Mesenchymal stem cell (in vitro differentiated cells and primary cell): ENCODE results near the gene MPZL1.

Experiments
- DNase-seq: peaks from one replicate; pipeline ENCODE4 v3.0.0-alpha.2; 2013
- H2AFZ ChIP-seq: one replicate; pipeline ENCODE4 v1.6.1; 2013; ENCODE audit warnings: low read depth, mild to moderate bottlenecking, control low read depth, inconsistent platforms, low read length, moderate library complexity
- H2AK5ac ChIP-seq: 2 replicates; pipeline ENCODE4 v1.6.1; 2013; ENCODE audit warnings: low read length, moderate library complexity, mild to moderate bottlenecking, inconsistent platforms; ENCODE audit not compliant: severe bottlenecking
- H2BK120ac ChIP-seq: one replicate; pipeline ENCODE4 v1.6.1; 2013; ENCODE audit warnings: low read depth, mild to moderate bottlenecking, inconsistent platforms, low read length, moderate library complexity
- H2BK12ac ChIP-seq, 2 experiments: one replicate each; pipeline ENCODE4 v1.6.1; 2013; ENCODE audit warnings: inconsistent platforms in 2 of 2, low read length in 2 of 2, mild to moderate bottlenecking in 2 of 2, moderate library complexity in 2 of 2, control low read depth in 1 of 2
- H2BK15ac ChIP-seq: one replicate; pipeline ENCODE4 v1.6.1; 2013; ENCODE audit warnings: mild to moderate bottlenecking, low read depth, inconsistent platforms; ENCODE audit not compliant: poor library complexity, severe bottlenecking
- H2BK5ac ChIP-seq: 2 replicates; pipeline ENCODE4 v1.6.1; 2013; ENCODE audit warnings: low read depth, mild to moderate bottlenecking, low read length, control low read depth, inconsistent platforms; ENCODE audit not compliant: poor library complexity, severe bottlenecking
- H3K14ac ChIP-seq, 2 experiments: one replicate each; pipeline ENCODE4 v1.6.1; 2013; ENCODE audit warnings: inconsistent platforms in 2 of 2, low read length in 2 of 2, control low read depth in 1 of 2, mild to moderate bottlenecking in 1 of 2, moderate library complexity in 1 of 2
- H3K18ac ChIP-seq, 2 experiments: one replicate each; pipeline ENCODE4 v1.6.1; 2013; ENCODE audit warnings: inconsistent platforms in 2 of 2, low read length in 2 of 2, control low read depth in 1 of 2, low read depth in 1 of 2, mild to moderate bottlenecking in 1 of 2
- H3K23ac ChIP-seq, 2 experiments: one replicate each; pipeline ENCODE4 v1.6.1; 2013; ENCODE audit warnings: inconsistent platforms in 2 of 2, low read length in 2 of 2, mild to moderate bottlenecking in 2 of 2, moderate library complexity in 2 of 2, control low read depth in 1 of 2
- H3K27ac ChIP-seq: 2 replicates; pipeline ENCODE4 v1.5.1; 2013; ENCODE audit warnings: mild to moderate bottlenecking, moderate library complexity, low read length, control low read depth, inconsistent platforms; ENCODE audit not compliant: poor library complexity, severe bottlenecking
- H3K27me3 ChIP-seq, 2 experiments: 2 replicates each; pipeline versions ENCODE4 v1.6.1 to v1.7.0; 2013; ENCODE audit warnings: low read length in 2 of 2, mild to moderate bottlenecking in 2 of 2, moderate library complexity in 2 of 2, control low read depth in 1 of 2, inconsistent platforms in 1 of 2; ENCODE audit not compliant: control insufficient read depth in 1 of 2, insufficient read depth in 1 of 2
- H3K36me3 ChIP-seq, 2 experiments: 2 replicates each; pipeline versions ENCODE4 v1.6.1 to v1.7.0; 2013; ENCODE audit warnings: low read length in 2 of 2, control low read depth in 1 of 2, inconsistent platforms in 1 of 2, low read depth in 1 of 2, mild to moderate bottlenecking in 1 of 2; ENCODE audit not compliant: insufficient read depth in 2 of 2, control insufficient read depth in 1 of 2
- H3K4ac ChIP-seq, 2 experiments: one replicate each; pipeline ENCODE4 v1.6.1; 2013; ENCODE audit warnings: inconsistent platforms in 2 of 2, low read length in 2 of 2, mild to moderate bottlenecking in 2 of 2, moderate library complexity in 2 of 2, control low read depth in 1 of 2, low read depth in 1 of 2
- H3K4me1 ChIP-seq: 2 replicates; pipeline ENCODE4 v1.6.1; 2013; ENCODE audit warnings: low read depth, low read length, control low read depth; ENCODE audit not compliant: control insufficient read depth, insufficient read depth
- H3K4me2 ChIP-seq: 2 replicates; pipeline ENCODE4 v1.6.1; 2013; ENCODE audit warnings: low read length, mild to moderate bottlenecking, inconsistent platforms; ENCODE audit not compliant: poor library complexity, severe bottlenecking
- H3K4me3 ChIP-seq, 2 experiments: 2 replicates each; pipeline versions ENCODE4 v1.5.1 to v1.7.0; 2013; ENCODE audit warnings: low read length in 2 of 2, mild to moderate bottlenecking in 2 of 2, control low read depth in 1 of 2, low read depth in 1 of 2; ENCODE audit not compliant: insufficient read depth in 1 of 2
- H3K79me1 ChIP-seq: replicated peaks from 2 replicates; pipeline ENCODE4 v1.6.1; 2013; ENCODE audit warnings: mild to moderate bottlenecking, control low read depth, low read length, inconsistent platforms; ENCODE audit not compliant: poor library complexity, severe bottlenecking
- H3K9ac ChIP-seq: 2 replicates; pipeline ENCODE4 v1.7.0; 2013; ENCODE audit warnings: mild to moderate bottlenecking, low read length, moderate library complexity
- H3K9me3 ChIP-seq: 2 replicates; pipeline ENCODE4 v1.7.0; 2013; ENCODE audit warnings: mild to moderate bottlenecking, low read length; ENCODE audit not compliant: control insufficient read depth
- H4K8ac ChIP-seq: one replicate; pipeline ENCODE4 v1.6.1; 2013; ENCODE audit warnings: inconsistent platforms, mild to moderate bottlenecking, low read length, moderate library complexity
- H4K91ac ChIP-seq: one replicate; pipeline ENCODE4 v1.6.1; 2013; ENCODE audit warnings: mild to moderate bottlenecking, low read length, inconsistent platforms
- WGBS: methylation state at CpG from one replicate; pipeline ENCODE4 v1.1.7; 2013; ENCODE audit warnings: mixed read lengths; 5-methylcytosine and 5-hydroxymethylcytosine counted together

MPZL1 gene

DNA sequence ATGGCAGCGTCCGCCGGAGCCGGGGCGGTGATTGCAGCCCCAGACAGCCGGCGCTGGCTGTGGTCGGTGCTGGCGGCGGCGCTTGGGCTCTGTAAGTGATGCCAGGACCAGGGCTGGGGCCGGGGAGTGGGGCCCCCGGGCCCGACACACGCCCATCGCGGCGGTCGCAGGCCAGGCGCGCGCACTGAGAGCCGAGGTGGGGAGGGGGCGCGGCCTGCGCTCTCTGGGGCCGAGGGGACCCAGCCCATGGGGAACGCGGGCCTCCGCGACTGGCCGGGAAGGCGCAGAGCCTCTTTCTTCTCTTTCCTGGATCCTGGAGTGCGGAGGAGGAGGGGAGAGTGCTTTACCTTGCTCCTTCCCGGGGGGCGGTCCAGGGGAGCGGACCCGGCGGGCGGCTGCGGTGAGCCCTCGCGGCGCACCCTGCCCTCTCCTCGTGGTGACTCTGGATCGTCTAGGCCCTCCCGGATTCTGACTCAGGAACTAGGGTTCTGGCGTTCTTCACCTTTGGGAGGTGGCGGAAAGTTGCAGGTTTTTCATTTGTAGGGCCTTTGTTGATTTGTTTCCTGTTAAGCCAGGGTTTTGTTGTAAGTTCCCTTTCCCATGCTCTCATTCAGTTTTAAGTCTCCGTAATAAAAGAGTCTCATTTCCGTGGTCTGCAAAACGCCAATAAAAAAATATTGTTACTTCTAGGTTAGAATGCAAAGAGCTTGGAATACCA, 529 bp downstream of the MPZL1 start:
- peak overlapping the region; percentile 92 for H3K9ac ChIP-seq
- H3K79me1 ChIP-seq, result peaks cover 3% of the 10 kb centered on the region
- H3K4ac ChIP-seq, result peak overlapping the region; percentile 83 to 95
- H2BK120ac ChIP-seq, result peak overlapping the region; percentile 50
- peak overlapping the region in 1 of 2 experiments; percentile 21 for H2BK12ac ChIP-seq
- H2AK5ac ChIP-seq, result no peak overlapping the region
- no peaks in the 10 kb centered on the region for H3K27me3 ChIP-seq
- H3K14ac ChIP-seq, result peak overlapping the region in 1 of 2 experiments; percentile 94
- peak overlapping the region; percentile 81 to 90 for H3K23ac ChIP-seq
- H3K9me3 ChIP-seq, result no peaks in the 10 kb centered on the region
- peak overlapping the region; percentile 91 to 92 for H3K18ac ChIP-seq
- H2BK5ac ChIP-seq, result peak overlapping the region; percentile 93
- peaks cover 6% of the 10 kb centered on the region for H3K4me1 ChIP-seq
- H4K91ac ChIP-seq, result peak overlapping the region; percentile 65
- no peaks in the 10 kb centered on the region for H3K36me3 ChIP-seq
- H3K4me3 ChIP-seq, result peak overlapping the region; percentile 91 to 97
- H2AFZ ChIP-seq, result peak overlapping the region; percentile 72
- DNase-seq, result peak; percentile 60
- peak overlapping the region; percentile 83 for H4K8ac ChIP-seq
- peak overlapping the region; percentile 49 for H3K27ac ChIP-seq
- H2BK15ac ChIP-seq, result peak overlapping the region; percentile 96
- H3K4me2 ChIP-seq, result peak overlapping the region; percentile 44
- 2% methylated on average over 46 of the region's 52 CpGs for WGBS

DNA sequence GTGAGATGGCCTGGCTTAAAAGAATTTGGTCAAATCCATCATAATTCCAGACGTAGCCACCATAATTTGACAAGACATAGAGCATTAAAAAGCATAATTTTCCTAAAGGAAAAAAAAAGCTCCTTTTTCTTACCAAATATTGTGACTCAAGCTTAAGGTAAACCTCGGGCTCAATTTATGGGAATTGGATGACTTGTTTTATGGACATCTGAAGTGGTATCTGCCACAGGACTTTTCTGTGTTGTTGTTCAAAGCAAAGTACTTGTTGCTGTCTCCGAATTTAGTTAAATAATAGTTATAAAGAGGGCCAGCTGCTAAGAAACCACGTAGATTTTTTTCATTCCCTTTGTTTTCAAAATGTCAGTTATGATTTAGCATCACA, 1.1 kb downstream of the MPZL1 start:
- 6% methylated on average over 4 of the region's 4 CpGs for WGBS
- Histone ChIP-seq H3K23ac (no peak overlapping the region), H3K27ac (peak overlapping the region; percentile 49), H3K9me3 (no peaks in the 10 kb centered on the region), H2AK5ac (no peak overlapping the region), H3K4me3 (peak overlapping the region; percentile 91 to 97), H3K4me2 (peak overlapping the region; percentile 56), H3K4ac (no peak overlapping the region), H3K27me3 (no peaks in the 10 kb centered on the region), H2AFZ (no peak overlapping the region), H2BK12ac (no peak overlapping the region), H3K36me3 (no peaks in the 10 kb centered on the region), H2BK120ac (no peak overlapping the region), H4K8ac (no peak overlapping the region), H2BK5ac (no peak overlapping the region), H3K79me1 (peaks cover 3% of the 10 kb centered on the region), H4K91ac (no peak overlapping the region), H3K18ac (no peak overlapping the region), H3K4me1 (peaks cover 6% of the 10 kb centered on the region), H2BK15ac (no peak overlapping the region), H3K9ac (peak overlapping the region; percentile 92), H3K14ac (no peak overlapping the region)
- DNase-seq, result no peak

DNA sequence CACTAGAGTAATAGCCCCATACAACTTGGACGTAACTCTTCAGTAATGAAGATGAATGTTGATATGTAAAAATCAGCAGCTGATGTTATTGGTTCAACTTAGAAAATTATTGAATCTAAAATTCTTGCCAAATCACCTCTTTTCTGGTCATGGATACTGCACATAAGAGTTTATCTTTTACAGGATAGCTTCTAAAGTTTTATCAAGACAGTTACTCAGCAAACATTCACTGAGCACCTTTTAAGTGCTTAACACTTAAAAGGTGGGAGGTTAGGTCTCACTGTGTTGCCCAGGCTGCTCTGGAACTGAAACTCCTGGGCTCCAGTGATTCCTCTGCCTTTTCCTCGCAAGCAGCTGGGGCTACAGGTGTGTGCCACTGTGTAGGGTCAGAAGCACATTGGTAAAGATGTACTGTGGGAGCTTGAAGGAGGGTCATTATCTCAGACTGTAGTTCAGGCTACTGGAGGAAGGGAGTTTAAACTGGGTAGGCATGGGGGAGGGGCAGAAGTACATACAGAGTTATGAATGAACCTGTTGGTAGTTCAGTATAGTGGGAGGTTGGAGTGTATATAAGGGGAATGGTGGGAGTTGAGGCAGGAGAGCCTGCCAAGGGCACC, 2.0 kb downstream of the MPZL1 start:
- Histone ChIP-seq H3K4me1 (peaks cover 6% of the 10 kb centered on the region), H2BK12ac (no peak overlapping the region), H2BK5ac (no peak overlapping the region), H3K9ac (peak overlapping the region; percentile 92), H3K4me2 (peak overlapping the region; percentile 54), H3K9me3 (no peaks in the 10 kb centered on the region), H3K4ac (no peak overlapping the region), H3K27ac (no peak overlapping the region), H2AK5ac (no peak overlapping the region), H2BK15ac (no peak overlapping the region), H3K18ac (peak overlapping the region in 1 of 2 experiments; percentile 28), H3K79me1 (peaks cover 3% of the 10 kb centered on the region), H2BK120ac (no peak overlapping the region), H3K14ac (peak overlapping the region in 1 of 2 experiments; percentile 44), H3K23ac (no peak overlapping the region), H4K91ac (no peak overlapping the region), H3K4me3 (peak overlapping the region in 1 of 2 experiments; percentile 91), H2AFZ (no peak overlapping the region), H3K27me3 (no peaks in the 10 kb centered on the region), H3K36me3 (no peaks in the 10 kb centered on the region), H4K8ac (no peak overlapping the region)
- WGBS, result 97% methylated on average over 1 of the region's 2 CpGs
- DNase-seq, result no peak

DNA sequence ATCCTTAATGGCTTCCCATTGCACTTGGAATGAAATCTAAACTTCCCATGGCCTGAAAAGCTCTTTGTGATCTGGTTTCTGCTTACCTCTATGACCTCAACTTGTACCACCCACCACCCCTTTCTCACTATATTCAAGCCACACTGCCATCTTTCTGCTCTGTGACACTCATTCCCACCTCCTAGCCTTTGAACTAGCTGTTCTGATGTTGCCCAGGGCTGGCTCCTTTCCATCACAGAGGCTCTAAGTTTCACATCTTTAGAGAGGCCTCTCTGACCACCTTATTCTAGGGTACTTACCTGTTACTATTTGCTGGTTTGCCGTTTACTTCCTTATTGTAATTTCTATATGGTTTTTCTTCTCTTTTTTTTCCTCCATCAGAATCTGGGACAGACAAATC, 4.2 kb downstream of the MPZL1 start:
- no peaks in the 10 kb centered on the region for H3K9me3 ChIP-seq
- H2AK5ac ChIP-seq, result peak overlapping the region; percentile 43
- no peaks in the 10 kb centered on the region for H3K79me1 ChIP-seq
- H4K91ac ChIP-seq, result no peak overlapping the region
- no CpG with 5 or more reads among the region's 1 CpG for WGBS
- no peak overlapping the region for H3K18ac ChIP-seq
- no peak overlapping the region for H3K4me2 ChIP-seq
- no peak overlapping the region for H2BK120ac ChIP-seq
- no peak overlapping the region for H3K9ac ChIP-seq
- H2BK12ac ChIP-seq, result no peak overlapping the region
- no peak overlapping the region for H2BK5ac ChIP-seq
- no peak overlapping the region for H2AFZ ChIP-seq
- no peak overlapping the region for H2BK15ac ChIP-seq
- peaks cover 6% of the 10 kb centered on the region for H3K4me1 ChIP-seq
- H3K36me3 ChIP-seq, result peaks cover 7 to 9% of the 10 kb centered on the region in 2 experiments
- no peak overlapping the region for H4K8ac ChIP-seq
- H3K27me3 ChIP-seq, result no peaks in the 10 kb centered on the region
- H3K4me3 ChIP-seq, result no peak overlapping the region
- H3K23ac ChIP-seq, result no peak overlapping the region
- DNase-seq, result no peak
- peak overlapping the region in 1 of 2 experiments; percentile 65 for H3K14ac ChIP-seq
- H3K27ac ChIP-seq, result no peak overlapping the region
- H3K4ac ChIP-seq, result no peak overlapping the region
